GM06990 (cell line): Measurements from ENCODE around the gene ACIN1.

ENCODE experiments used
- DNase-seq: peaks from one replicate; pipeline ENCODE4 v3.0.0-alpha.2; 2011; ENCODE audit not compliant: insufficient read length; ENCODE audit errors: extremely low read depth
- H3K27me3 ChIP-seq: replicated peaks from 2 replicates; pipeline ENCODE4 v1.6.0; 2011; ENCODE audit warnings: low read length; ENCODE audit not compliant: control insufficient read depth, insufficient read depth
- H3K36me3 ChIP-seq: 2 replicates; pipeline ENCODE4 v1.5.1; 2011; ENCODE audit warnings: low read length; ENCODE audit not compliant: control insufficient read depth, insufficient read depth
- H3K4me3 ChIP-seq: replicated peaks from 2 replicates; pipeline ENCODE4 v1.5.1; 2011; ENCODE audit warnings: low read depth, mild to moderate bottlenecking, control low read depth, low read length
- TF ChIP-seq, protein P1 (sequence below): IDR thresholded peaks from 2 replicates; pipeline ENCODE4 v1.5.1; 2011; ENCODE audit warnings: low read length, control low read depth, mild to moderate bottlenecking, inconsistent platforms; ENCODE audit not compliant: insufficient read depth, poor library complexity, severe bottlenecking

The ACIN1 gene

DNA sequence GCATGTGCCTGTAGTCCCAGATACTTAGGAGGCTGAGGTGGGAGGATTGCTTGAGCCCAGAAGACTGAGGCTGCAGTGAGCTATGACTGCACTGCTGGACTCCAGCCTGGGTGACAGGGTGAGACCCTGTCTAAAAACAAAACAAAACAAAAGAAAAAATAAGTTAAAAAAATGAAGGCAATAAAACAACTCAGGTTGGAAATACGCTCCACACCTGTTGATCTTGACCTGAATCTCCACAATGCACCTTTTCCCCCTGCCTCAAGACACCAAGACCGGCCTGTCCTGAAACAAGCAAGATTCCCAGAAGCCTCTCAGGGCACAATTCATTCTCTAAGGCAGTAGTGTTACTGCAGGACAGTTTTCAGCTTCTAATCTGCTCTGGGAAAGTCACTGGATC is 44.9 kb upstream of the ACIN1 start:
- Histone ChIP-seq H3K4me3 (no peak overlapping the region), H3K27me3 (peaks cover 5% of the 10 kb centered on the region; the same call in 1 of the 2 replicates), H3K36me3 (no peaks in the 10 kb centered on the region)
- TF ChIP-seq, protein P1, sequence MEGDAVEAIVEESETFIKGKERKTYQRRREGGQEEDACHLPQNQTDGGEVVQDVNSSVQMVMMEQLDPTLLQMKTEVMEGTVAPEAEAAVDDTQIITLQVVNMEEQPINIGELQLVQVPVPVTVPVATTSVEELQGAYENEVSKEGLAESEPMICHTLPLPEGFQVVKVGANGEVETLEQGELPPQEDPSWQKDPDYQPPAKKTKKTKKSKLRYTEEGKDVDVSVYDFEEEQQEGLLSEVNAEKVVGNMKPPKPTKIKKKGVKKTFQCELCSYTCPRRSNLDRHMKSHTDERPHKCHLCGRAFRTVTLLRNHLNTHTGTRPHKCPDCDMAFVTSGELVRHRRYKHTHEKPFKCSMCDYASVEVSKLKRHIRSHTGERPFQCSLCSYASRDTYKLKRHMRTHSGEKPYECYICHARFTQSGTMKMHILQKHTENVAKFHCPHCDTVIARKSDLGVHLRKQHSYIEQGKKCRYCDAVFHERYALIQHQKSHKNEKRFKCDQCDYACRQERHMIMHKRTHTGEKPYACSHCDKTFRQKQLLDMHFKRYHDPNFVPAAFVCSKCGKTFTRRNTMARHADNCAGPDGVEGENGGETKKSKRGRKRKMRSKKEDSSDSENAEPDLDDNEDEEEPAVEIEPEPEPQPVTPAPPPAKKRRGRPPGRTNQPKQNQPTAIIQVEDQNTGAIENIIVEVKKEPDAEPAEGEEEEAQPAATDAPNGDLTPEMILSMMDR = no peak
- no peak for DNase-seq

DNA sequence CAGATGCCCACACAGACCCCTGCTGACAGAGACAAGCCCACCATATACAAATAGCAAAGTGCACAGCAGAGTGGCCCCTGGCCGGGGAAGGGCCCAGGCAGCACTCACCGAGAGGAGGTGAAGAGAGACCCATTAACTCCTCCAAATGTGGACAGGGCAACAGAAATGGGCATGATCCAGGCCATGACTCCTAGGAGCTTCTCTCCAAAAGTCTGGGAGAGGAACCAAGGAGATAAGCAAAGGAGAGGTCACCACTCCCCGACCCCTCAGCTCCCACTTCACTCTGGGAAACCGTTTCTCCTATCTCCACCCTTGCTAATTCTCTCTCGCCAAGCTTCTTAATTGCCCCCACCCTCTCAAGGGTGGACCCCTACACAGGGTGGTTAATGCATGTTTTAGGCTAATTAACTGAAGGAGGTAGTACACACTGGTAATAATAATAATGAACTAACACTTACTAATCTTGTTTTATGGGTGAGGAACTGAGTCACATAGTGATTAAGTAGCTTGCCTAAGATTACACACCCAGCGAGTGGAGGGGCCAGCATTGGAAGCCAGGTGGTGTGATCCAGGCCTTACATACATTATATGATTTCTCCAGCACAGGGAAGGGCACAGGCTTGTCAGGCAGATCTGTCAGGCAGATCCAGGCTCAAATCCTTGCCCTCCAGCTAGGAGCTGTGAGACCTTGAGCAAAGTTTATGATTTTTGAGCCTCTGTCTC is 43.0 kb upstream of the ACIN1 start:
- no peak overlapping the region for H3K4me3 ChIP-seq
- no peak for DNase-seq
- H3K27me3 ChIP-seq = peaks cover 5% of the 10 kb centered on the region; the same call in 1 of the 2 replicates
- TF ChIP-seq, protein P1 = no peak
- no peaks in the 10 kb centered on the region for H3K36me3 ChIP-seq

DNA sequence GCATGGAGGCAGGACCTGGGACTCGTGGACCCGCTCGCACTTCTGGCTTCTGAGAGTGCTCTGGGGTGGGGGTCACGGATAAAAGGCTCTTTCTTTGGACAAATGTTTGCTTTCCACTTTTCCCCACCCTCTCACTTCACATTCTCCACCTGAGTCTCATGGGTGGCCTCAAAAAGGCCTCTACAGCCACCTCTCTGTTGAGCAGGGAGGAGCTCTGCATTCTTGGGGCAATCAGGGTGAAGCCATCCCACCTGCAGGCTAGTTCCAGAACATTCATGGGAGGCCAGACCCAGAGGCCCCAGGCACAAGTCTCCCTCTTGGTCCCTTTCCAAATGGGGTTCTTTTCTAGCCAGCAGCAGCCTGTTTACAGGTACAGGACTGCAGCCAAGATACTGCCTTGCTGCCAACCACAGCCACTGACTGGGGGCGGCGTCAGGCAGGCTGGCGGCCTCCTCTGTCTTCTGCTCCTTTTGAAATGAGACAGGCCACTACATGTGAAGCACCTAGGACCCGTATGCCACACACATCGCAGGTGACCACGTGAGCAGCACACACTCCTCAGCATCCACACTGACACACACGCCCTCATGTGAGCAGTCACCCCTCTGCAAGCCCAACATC is 42.4 kb upstream of the ACIN1 start:
- no peak overlapping the region for H3K4me3 ChIP-seq
- no peak for DNase-seq
- 0 out of 2 replicates have a peak, but pooled peaks cover 3% of the 10 kb centered on the region for H3K27me3 ChIP-seq
- no peaks in the 10 kb centered on the region for H3K36me3 ChIP-seq
- TF ChIP-seq, protein P1 = no peak

DNA sequence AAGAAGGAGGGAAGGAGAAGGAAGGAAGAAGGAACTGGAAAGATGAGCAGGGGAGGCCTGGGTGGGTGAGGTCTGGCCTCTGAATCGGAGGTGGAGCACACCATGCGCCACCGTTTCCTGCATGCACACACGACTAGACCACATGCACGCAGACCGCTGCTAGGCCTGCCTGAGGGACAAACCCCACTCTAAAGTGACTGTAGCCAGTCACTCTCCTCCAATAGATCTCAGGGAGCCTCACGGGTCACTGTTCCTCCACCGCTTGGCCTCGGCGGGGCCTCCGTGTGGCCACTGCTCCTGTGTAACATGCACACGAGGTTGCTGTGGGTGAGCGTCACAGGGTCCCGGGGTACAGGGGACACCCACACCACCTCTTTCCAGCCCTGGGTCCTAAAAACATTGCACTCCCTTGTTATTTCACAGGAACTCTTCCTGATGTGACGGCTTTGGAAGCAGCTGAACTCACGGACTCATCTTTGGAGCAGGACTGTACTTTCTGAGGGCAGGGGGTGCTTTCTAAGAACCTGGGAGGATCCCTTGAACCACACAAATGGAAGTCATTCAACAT is 41.7 kb upstream of the ACIN1 start:
- DNase-seq = no peak
- TF ChIP-seq, protein P1 = no peak
- H3K4me3 ChIP-seq = no peak overlapping the region
- no peaks in the 10 kb centered on the region for H3K36me3 ChIP-seq
- H3K27me3 ChIP-seq = 0 out of 2 replicates have a peak, but pooled peaks cover 3% of the 10 kb centered on the region

DNA sequence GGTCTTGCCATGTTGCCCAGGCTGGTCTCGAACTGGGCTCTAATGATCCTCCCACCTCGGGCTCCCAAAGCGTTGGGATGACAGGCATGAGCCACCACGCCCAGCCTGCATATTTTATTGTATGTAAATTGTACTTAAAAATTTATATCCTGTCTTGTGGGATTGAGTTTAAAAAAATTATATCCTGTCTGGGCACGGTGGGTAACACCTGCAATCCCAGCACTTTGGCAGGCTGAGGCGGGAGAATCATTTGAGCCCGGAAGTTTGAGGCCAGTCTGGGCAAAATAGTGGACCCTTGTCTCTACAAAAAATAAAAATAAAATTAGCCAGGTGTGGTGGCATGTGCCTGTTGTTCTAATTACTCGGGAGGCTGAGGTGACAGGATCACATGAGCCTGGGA is 38.0 kb upstream of the ACIN1 start:
- no peak overlapping the region for H3K4me3 ChIP-seq
- no peaks in the 10 kb centered on the region for H3K36me3 ChIP-seq
- H3K27me3 ChIP-seq = no peaks in the 10 kb centered on the region; the same call in 1 of the 2 replicates
- TF ChIP-seq, protein P1 = no peak
- no peak for DNase-seq
